GM18520 (cell line): Measurements from ENCODE around the gene UNC13C.
"Not testable (repeated sequence)": the region's sequence is repeated elsewhere in the genome, so short reads cannot be mapped to it uniquely, and the experiment has no call there.

Experiments used
- ATAC-seq: cut with Tn5 transposase; IDR thresholded peaks from one replicate; pipeline ENCODE4 v1.9.1; 2021; ENCODE audit not compliant: unreplicated experiment

UNC13C gene

DNA sequence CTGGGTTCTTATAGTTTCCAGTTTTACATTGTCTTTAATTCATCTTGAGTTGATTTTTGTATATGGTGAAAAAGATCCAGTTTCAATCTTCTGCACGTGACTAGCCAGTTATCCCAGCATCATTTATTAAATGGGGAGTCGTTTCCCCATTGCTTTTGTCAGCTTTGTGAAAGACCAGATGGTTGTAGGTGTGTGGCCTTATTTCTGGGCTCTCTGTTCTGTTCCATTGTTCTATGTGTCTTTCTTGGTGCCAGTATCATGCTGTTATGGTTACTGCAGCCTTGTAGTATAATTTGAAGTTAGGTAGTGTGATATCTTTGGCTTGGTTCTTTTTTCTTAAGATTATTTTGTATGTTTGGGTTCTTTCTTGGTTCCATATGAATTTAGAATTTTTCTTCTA, 432.2 kb downstream of the UNC13C start:
- no peak for ATAC-seq

DNA sequence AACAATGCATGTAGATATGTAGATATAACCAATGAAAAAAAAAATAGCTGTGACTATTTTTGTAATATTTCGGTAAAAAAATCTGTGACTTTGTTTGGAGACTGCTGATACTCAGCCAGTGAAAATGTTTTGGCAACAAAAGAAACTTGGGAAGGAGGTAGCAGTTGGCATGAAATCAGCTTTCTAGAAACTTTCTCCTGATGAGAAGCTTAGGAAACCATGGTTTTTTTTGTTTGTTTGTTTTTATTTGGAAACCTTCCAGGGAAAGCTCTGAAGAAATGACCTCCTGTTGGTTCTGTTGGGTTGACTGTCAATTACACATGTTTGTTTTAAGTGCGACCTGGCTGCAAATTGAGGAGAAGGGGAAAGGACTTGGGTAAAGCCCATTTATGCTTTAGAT, 445.9 kb downstream of the UNC13C start:
- no peak for ATAC-seq

DNA sequence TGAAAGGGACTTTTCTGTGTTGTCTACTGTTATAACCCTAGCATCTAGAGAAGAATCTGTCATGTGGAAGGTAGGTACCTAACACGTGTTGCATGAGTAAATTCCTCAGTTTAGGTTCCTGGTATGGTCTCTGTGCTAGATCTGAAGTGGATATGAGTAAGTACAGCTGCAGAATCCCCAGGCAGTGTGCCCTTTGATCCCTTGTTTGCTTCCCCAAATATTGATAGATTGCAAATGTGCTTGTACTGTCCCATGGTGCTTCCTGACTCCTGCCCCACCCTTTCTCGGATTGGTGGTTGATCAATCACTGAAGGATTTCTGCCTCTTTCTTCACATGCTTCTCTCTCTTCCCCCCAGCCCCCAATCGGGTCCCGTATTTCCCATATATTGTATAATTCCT, 450.4 kb downstream of the UNC13C start:
- ATAC-seq = no peak

- ATAC-seq = not testable (repeated sequence)
These were observed 472.0 kb downstream of the UNC13C start for GRCh38 chr15:54450288-54450687.

DNA sequence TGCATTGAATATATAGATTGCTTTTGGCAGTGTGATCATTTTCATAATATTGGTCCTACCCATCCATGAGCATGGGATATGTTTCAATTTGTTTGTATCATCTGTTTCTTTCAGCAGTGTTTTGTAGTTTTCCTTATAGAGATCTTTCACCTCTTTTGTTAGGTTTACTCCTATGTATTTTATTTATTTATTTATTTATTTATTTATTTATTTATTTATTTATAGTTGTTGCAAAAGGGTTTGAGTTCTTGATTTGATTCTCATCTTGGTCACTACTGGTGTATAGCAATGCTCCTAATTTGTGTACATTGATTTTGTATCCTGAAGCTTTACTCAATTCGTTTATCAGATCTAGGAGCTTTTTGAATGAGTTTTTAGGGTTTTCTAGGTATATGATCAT, 478.2 kb downstream of the UNC13C start:
- no peak for ATAC-seq

DNA sequence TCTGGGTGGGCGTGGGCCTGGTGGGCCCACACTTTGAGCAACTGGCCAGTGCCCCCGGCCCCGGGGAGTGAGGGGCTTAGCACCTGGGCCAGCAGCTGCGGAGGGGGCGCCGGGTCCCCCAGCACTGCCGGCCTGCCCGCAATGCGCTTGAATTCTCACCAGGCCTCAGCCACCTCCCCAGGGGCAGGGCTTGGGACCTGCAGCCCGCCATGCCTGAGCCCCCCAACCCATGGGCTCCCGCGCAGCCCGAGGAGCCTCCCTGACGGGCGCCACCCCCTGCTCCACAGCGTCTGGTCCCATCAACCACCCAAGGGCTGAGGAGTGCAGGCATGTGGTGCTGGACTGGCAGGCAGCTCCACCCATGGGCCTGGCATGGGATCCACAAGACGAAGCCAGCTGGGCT, 484.3 kb downstream of the UNC13C start:
- no peak for ATAC-seq

DNA sequence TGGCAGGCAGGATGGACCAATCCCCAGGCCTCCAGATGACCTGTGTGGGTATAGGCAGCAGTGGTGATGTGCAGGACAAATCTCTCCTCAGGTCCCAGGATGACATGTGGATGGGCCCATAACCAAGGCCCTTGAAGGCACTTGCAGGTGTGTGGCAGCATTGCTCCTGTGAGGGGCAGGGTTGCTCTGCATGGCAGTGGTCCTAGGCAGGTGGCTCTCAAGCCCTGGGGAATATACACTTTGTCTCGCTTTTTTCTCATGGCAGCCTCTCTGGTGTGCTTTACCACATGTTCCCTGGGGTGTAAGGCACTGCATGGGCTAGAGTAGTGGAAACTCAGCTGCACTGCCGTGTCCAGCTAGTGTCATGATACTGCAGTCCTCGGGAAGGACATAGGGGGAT, 503.6 kb downstream of the UNC13C start:
- ATAC-seq = no peak

DNA sequence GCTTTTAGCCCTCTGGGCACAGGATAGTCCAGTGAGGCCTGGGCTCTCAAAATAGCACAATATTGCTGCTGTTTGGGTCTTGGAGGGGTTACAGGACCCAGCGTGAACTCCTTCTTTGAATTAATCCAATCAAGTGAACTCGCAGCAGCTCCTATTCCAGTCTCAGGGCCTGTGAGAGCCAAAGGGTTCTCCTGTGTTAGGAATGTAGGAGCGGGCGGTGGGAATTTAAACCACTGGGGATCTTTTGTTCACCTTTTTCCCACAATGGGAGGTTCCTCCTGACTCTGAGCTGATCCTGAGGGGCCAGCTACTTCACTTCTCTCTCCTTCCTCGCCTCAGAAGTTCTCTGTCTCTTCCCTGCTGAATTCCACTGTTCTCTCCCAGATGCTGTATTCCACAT, 504.0 kb downstream of the UNC13C start:
- ATAC-seq = no peak

GRCh38 chr15:54500330-54500729, 522.1 kb downstream of the UNC13C start:
- no peak for ATAC-seq

GRCh38 chr15:54502416-54503075, 524.3 kb downstream of the UNC13C start:
- no peak for ATAC-seq

GRCh38 chr15:54504695-54505094, 526.5 kb downstream of the UNC13C start:
- ATAC-seq = no peak

DNA sequence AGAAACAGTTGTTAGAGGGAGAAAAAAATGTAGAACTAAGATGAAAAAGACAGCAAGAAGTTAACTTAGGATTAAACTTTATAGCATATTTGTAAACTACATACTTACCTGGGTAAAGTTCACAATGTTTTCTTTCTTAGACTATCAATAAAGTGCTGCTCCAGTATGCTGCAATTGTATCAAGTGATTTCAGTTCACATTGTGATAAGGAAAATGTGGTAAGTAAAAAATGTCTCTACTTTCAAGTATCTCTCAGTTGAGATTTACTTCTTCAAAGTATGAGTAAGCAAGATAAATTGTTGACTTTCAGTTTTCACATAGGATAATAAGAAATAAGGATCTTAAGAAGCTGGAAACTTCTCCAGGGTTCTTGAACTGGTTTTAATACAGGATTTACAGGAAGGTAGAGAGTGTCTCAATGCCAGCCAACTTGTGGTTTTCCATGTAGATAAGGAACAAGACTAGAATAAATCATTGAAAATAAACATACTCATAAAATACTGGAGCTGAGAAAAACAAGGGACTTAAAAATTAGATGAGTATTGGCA, 528.8 kb downstream of the UNC13C start:
- ATAC-seq = no peak

- no peak for ATAC-seq
These were observed 536.4 kb downstream of the UNC13C start for GRCh38 chr15:54514601-54515000.

GRCh38 chr15:54515664-54516582, 537.7 kb downstream of the UNC13C start:
- no peak for ATAC-seq

GRCh38 chr15:54517366-54517765, 539.1 kb downstream of the UNC13C start:
- no peak for ATAC-seq

DNA sequence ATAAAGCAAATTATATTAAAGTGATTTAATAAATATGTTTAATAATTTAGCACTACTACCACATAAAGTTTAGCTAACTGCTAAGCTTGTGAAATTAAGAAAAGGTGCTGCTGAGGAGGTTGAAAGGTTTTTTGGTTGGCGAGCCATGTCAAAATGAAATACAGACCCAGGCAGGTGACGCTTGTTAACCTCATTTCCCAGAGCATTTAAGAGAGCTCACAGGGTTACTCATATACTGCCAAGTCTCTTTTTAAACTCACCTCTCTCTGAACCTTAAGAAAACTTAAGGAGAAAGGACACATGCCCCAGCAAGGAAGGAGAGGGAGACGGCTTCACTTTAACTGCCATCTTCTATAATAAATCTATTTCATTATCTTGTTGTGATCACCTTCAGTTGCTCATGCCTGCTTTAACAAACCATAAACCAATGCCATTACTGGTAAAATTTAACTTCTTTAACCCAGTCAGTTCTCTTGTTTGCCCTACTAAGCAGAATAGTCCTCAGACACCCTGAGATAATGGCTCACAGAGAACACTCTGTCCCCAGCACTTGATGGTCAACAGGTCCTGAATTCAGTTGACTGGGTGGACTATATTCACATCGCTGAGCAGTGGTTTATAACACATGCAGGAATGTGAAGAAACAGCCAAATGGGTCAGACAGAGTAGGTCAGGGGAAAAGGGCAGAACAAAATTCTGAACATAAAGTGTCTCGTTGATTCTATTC, 540.1 kb downstream of the UNC13C start:
- ATAC-seq = no peak

- ATAC-seq = peak; percentile 65
These were observed 541.3 kb downstream of the UNC13C start for GRCh38 chr15:54519577-54519976.

DNA sequence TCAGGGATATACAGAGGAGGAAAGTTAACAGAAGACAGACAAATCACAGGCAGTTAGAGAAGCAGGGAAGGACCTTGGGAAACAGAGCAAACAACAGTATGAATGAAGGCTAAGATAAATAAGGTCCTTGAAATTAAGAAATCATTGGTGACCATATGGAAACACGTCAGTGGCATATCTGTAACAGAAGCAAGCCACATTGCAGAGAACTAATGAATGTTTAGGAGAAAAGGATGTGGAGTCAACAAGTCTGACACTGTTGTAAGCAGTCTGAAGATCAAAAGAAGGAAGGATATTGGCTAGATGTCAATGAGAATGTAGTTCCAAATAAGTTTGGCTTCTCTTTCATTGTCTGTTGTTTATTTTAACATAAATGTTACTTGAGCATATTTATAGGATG, 542.4 kb downstream of the UNC13C start:
- no peak for ATAC-seq

DNA sequence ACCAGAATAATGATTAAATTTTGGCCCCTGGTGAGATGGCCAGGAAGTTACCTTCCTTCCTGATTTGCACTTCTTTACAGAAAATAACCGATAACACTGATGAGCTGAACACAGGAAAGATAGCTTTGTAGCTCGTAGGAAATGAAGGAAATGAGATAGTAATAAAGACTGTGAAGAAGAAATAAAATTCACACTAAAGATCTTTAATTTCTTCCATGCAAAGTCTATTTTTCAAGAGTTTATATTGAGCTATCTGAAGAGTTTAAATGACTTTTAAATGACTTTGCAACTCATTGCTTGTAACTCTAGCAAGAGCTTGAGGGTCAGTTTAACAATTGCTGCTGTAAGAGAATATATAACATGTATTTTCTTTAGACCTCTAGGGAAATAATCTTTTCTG, 543.0 kb downstream of the UNC13C start:
- no peak for ATAC-seq

- no peak for ATAC-seq
These were observed 549.8 kb downstream of the UNC13C start for GRCh38 chr15:54528021-54528420.

- no peak for ATAC-seq
These were observed 562.5 kb downstream of the UNC13C start for GRCh38 chr15:54540721-54541120.
